ENCODE data around the gene PRKACG.

PRKACG gene

DNA sequence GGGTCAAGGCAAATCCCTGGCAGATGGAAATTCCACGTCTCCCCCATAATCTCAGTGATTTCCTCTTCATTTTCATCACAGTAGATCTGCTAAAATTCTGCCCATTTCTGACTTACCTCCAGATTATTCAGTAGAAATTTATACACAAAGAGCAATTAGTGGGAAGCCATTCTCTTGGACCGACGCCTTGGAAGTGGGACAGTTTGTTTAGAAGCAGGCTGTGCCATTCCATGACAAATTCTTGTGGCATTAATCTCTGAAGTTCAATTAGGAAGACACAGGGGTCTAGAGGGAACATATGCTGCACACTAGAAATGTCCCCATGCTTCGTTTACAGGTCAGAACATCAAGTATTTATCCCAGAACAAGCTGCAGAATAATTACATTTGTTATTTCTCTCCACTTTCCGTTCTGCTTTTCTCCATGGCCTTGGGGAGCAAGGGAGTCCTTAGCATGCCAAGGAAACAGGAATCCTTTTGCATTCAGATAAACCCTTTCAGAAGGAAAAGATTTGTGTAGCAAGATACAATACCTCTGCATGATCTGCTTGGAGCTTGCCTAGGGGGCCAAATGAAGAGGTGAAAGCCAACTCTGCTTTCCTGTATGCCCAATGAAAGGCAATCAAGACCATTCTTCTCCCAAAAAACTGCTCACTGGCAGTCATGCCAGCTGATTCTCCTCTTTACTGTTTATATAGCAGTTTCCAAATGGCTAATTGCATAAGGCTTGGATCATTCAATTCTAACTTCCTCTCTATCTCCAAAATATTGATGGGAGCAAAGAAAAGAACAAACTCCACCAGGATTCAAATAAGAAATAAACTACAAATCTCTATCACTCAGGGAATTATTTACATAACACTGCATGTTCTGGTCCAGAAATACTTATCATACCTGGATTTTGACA, 2.5 kb upstream of the PRKACG start:
- no peak for TF ChIP-seq EZH2phosphoT487 (conservative IDR thresholded peaks at IDR 0.05; ENCODE audit: low read length)
- TF ChIP-seq, protein P1, sequence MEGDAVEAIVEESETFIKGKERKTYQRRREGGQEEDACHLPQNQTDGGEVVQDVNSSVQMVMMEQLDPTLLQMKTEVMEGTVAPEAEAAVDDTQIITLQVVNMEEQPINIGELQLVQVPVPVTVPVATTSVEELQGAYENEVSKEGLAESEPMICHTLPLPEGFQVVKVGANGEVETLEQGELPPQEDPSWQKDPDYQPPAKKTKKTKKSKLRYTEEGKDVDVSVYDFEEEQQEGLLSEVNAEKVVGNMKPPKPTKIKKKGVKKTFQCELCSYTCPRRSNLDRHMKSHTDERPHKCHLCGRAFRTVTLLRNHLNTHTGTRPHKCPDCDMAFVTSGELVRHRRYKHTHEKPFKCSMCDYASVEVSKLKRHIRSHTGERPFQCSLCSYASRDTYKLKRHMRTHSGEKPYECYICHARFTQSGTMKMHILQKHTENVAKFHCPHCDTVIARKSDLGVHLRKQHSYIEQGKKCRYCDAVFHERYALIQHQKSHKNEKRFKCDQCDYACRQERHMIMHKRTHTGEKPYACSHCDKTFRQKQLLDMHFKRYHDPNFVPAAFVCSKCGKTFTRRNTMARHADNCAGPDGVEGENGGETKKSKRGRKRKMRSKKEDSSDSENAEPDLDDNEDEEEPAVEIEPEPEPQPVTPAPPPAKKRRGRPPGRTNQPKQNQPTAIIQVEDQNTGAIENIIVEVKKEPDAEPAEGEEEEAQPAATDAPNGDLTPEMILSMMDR (IDR thresholded peaks at IDR 0.05; ENCODE audit: insufficient read depth, low read length, poor library complexity, severe bottlenecking) = no peak
- no peaks in the 10 kb centered on the region for H3K9me3 ChIP-seq (ENCODE audit: insufficient read depth, low read length)
- no peaks in the 10 kb centered on the region for H3K36me3 ChIP-seq (ENCODE audit: low read length)
- H4K20me1 ChIP-seq (ENCODE audit: low read depth, low read length) = no peaks in the 10 kb centered on the region
- H3K4me3 ChIP-seq (ENCODE audit: insufficient read depth, low read length, poor library complexity, severe bottlenecking) = no peak overlapping the region
- no peaks in the 10 kb centered on the region for H3K9me2 ChIP-seq (replicated peaks; ENCODE audit: insufficient read depth, low read length)
- H3K79me2 ChIP-seq (ENCODE audit: insufficient read depth, low read length) = no peaks in the 10 kb centered on the region
- no peaks in the 10 kb centered on the region for H3F3A ChIP-seq (ENCODE audit: insufficient read depth)
- no peaks in the 10 kb centered on the region for H3K27me3 ChIP-seq (ENCODE audit: low read length)
- H3K27ac ChIP-seq (ENCODE audit: low read depth, low read length) = no peak overlapping the region
- no peak overlapping the region for H3K9ac ChIP-seq (ENCODE audit: low read length)
- H2AFZ ChIP-seq (ENCODE audit: low read depth, low read length, severe bottlenecking) = no peak overlapping the region
- H3K4me2 ChIP-seq (ENCODE audit: low read depth, low read length, poor library complexity, severe bottlenecking) = no peak overlapping the region

DNA sequence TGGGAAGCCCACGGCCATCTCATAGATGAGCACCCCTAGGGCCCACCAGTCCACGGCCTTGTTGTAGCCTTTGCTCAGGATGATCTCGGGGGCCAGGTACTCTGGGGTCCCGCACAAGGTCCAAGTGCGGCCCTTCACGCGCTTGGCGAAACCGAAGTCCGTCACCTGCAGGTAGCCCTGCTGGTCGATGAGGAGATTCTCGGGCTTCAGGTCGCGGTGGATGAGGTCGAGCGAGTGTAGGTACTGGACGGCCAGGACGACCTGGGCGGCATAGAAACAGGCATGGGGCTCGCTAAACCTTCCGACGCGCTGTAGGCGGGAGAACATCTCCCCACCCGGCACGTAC, 558 bp downstream of the PRKACG start:
- H4K20me1 ChIP-seq (ENCODE audit: low read depth, low read length) = no peaks in the 10 kb centered on the region
- no peak overlapping the region for H3K27ac ChIP-seq (ENCODE audit: low read depth, low read length)
- H3K4me3 ChIP-seq (ENCODE audit: insufficient read depth, low read length, poor library complexity, severe bottlenecking) = no peak overlapping the region
- no peak overlapping the region for H2AFZ ChIP-seq (ENCODE audit: low read depth, low read length, severe bottlenecking)
- H3K4me2 ChIP-seq (ENCODE audit: low read depth, low read length, poor library complexity, severe bottlenecking) = no peak overlapping the region
- no peaks in the 10 kb centered on the region for H3K36me3 ChIP-seq (ENCODE audit: low read length)
- H3K9me2 ChIP-seq (replicated peaks; ENCODE audit: insufficient read depth, low read length) = no peaks in the 10 kb centered on the region
- TF ChIP-seq, protein P1 (IDR thresholded peaks at IDR 0.05; ENCODE audit: insufficient read depth, low read length, poor library complexity, severe bottlenecking) = no peak
- TF ChIP-seq EZH2phosphoT487 (conservative IDR thresholded peaks at IDR 0.05; ENCODE audit: low read length) = no peak
- no peaks in the 10 kb centered on the region for H3K9me3 ChIP-seq (ENCODE audit: insufficient read depth, low read length)
- no peaks in the 10 kb centered on the region for H3K79me2 ChIP-seq (ENCODE audit: insufficient read depth, low read length)
- no peaks in the 10 kb centered on the region for H3K27me3 ChIP-seq (ENCODE audit: low read length)
- no peak overlapping the region for H3K9ac ChIP-seq (ENCODE audit: low read length)
- no peaks in the 10 kb centered on the region for H3F3A ChIP-seq (ENCODE audit: insufficient read depth)

DNA sequence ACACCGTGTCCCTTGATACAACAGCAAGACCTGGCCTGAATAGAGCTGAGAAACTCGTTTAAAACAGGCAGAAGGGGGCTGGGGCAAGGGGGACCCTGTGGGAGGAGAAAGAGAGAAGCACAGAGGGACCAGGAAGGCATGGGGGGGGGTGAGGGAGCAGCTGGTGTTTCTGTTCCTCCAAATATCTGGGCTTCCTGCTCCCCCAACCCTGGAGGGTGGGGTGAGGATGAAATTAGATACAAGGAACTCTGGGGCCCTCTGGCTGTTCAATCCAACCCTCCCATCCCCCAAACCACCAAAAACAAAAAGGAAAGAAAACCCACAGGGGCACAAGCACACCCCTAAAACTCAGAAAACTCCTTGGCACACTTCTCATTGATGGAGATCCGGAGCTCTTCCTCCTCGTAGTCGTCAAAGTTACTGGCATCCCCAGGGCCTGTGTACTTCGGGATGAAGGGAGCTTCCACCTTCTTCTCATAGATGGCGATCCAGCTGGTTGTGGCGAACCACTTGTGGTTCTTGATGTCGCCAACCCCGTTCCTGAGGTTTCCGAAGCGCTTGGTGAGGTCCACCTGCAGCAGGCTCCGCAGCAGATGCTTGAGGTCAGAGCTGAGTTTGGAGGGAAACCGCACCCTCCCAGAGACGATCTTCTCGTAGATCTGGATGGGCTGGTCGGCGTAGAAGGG, 1.1 kb downstream of the PRKACG start:
- TF ChIP-seq EZH2phosphoT487 (conservative IDR thresholded peaks at IDR 0.05; ENCODE audit: low read length) = no peak
- TF ChIP-seq, protein P1 (IDR thresholded peaks at IDR 0.05; ENCODE audit: insufficient read depth, low read length, poor library complexity, severe bottlenecking) = no peak
- no peaks in the 10 kb centered on the region for H3K27me3 ChIP-seq (ENCODE audit: low read length)
- H3K79me2 ChIP-seq (ENCODE audit: insufficient read depth, low read length) = no peaks in the 10 kb centered on the region
- H3K4me2 ChIP-seq (ENCODE audit: low read depth, low read length, poor library complexity, severe bottlenecking) = no peak overlapping the region
- H3F3A ChIP-seq (ENCODE audit: insufficient read depth) = no peaks in the 10 kb centered on the region
- H3K9me3 ChIP-seq (ENCODE audit: insufficient read depth, low read length) = no peaks in the 10 kb centered on the region
- no peak overlapping the region for H2AFZ ChIP-seq (ENCODE audit: low read depth, low read length, severe bottlenecking)
- H4K20me1 ChIP-seq (ENCODE audit: low read depth, low read length) = no peaks in the 10 kb centered on the region
- H3K9me2 ChIP-seq (replicated peaks; ENCODE audit: insufficient read depth, low read length) = no peaks in the 10 kb centered on the region
- no peak overlapping the region for H3K9ac ChIP-seq (ENCODE audit: low read length)
- H3K27ac ChIP-seq (ENCODE audit: low read depth, low read length) = no peak overlapping the region
- H3K36me3 ChIP-seq (ENCODE audit: low read length) = no peaks in the 10 kb centered on the region
- H3K4me3 ChIP-seq (ENCODE audit: insufficient read depth, low read length, poor library complexity, severe bottlenecking) = no peak overlapping the region
